K562 (cell line): ENCODE results near the gene ANKRD13D. TPM values are rescaled to one million over a fixed set of nuclear protein-coding genes. Genes with fewer than 3 reads are reported as not detected.

Source experiments
- ATAC-seq: fragments of 200-7000 bp; cut with Tn5 transposase; 3 replicates; pipeline ENCODE4 v1.9.1; 2020; ENCODE audit warnings: moderate library complexity
- BruUV-seq: library from RNA; stranded (reverse); fragments of 400-500 nt; replicated peaks from 2 replicates; lab custom pipeline; 2021; lab: Mats Ljungman, UMichigan
- CTCF ChIA-PET: fragments of 300-600 bp; formaldehyde crosslinking; extraction: SDS; loops from one replicate; lab custom pipeline; 2021; ENCODE audit warnings: low intra/inter-chr PET ratio; lab: Yijun Ruan, JAX
- POLR2A ChIA-PET: fragments of 300-600, 350-650 bp; sonication (Branson Sonifier 250); formaldehyde crosslinking; extraction: SDS; loops from one replicate; lab custom pipeline; 2021; ENCODE audit warnings: antibody characterized with exemption, inconsistent platforms; lab: Yijun Ruan, JAX
- DNase-seq, 4 experiments: peaks; one replicate each; pipeline versions ENCODE4 v3.0.0 to v3.0.0-alpha.2; 2011 to 2018; ENCODE audit warnings: low spot score in 3 of 4, mixed read lengths in 3 of 4; ENCODE audit errors: extremely low read depth in 1 of 4
- FAIRE-seq: peaks from 2 replicates; lab custom pipeline; 2011; peaks lifted over from hg19 to GRCh38; lab: Jason Lieb, UNC
- H2AFZ ChIP-seq: 2 replicates; pipeline ENCODE4 v1.6.0; 2011; ENCODE audit warnings: low read depth, low read length, control low read depth, inconsistent platforms
- H3K27ac ChIP-seq: fragments of 200-600 bp; 3 replicates; pipeline ENCODE4 v1.8.0; 2011; ENCODE audit warnings: low read depth, mild to moderate bottlenecking, control low read depth, inconsistent platforms, low read length, moderate library complexity, mixed read lengths; ENCODE audit errors: extremely low read depth
- H3K27me3 ChIP-seq, 2 experiments: fragments of 300-600 bp in 1 of 2; 2 replicates in 1 of 2; 3 replicates in 1 of 2; pipeline versions ENCODE4 v1.6.0 to v1.8.0; 2011; ENCODE audit warnings: inconsistent platforms in 2 of 2, low read length in 2 of 2, mild to moderate bottlenecking in 1 of 2, mixed read lengths in 1 of 2, moderate library complexity in 1 of 2; ENCODE audit not compliant: control insufficient read depth in 2 of 2, insufficient read depth in 2 of 2
- H3K36me3 ChIP-seq: fragments of 300-600 bp; 3 replicates; pipeline ENCODE4 v1.8.0; 2011; ENCODE audit warnings: mild to moderate bottlenecking, low read length, inconsistent platforms; ENCODE audit not compliant: control insufficient read depth, insufficient read depth
- H3K4me1 ChIP-seq, 2 experiments: fragments of 200-600 bp in 1 of 2; replicated peaks in 1 of 2; 2 replicates in 1 of 2; 3 replicates in 1 of 2; pipeline versions ENCODE4 v1.5.1 to v1.8.0; 2011; ENCODE audit warnings: inconsistent platforms in 2 of 2, low read length in 2 of 2, mild to moderate bottlenecking in 1 of 2, mixed read lengths in 1 of 2, moderate library complexity in 1 of 2; ENCODE audit not compliant: control insufficient read depth in 2 of 2, insufficient read depth in 2 of 2
- H3K4me2 ChIP-seq: 2 replicates; pipeline ENCODE4 v1.6.1; 2011; ENCODE audit warnings: low read length, control low read depth, inconsistent platforms, mixed read lengths; ENCODE audit not compliant: insufficient read depth
- H3K4me3 ChIP-seq: fragments of 200-600 bp; sonication (generic), shearing (Covaris generic); 2 replicates; pipeline ENCODE4 v1.5.1; 2016; ENCODE audit warnings: control low read depth, inconsistent platforms
- H3K79me2 ChIP-seq: fragments of 200-600 bp; 3 replicates; pipeline ENCODE4 v1.8.0; 2011; ENCODE audit warnings: low read length, inconsistent platforms; ENCODE audit not compliant: control insufficient read depth, insufficient read depth
- H3K9ac ChIP-seq, 2 experiments: 2 replicates each; pipeline versions ENCODE4 v1.6.0 to v1.6.1; 2011; ENCODE audit warnings: low read depth in 2 of 2, low read length in 2 of 2, control low read depth in 1 of 2, inconsistent platforms in 1 of 2, mild to moderate bottlenecking in 1 of 2, mixed read lengths in 1 of 2; ENCODE audit not compliant: insufficient read depth in 1 of 2
- H3K9me1 ChIP-seq: one replicate; pipeline ENCODE4 v1.6.0; 2011; ENCODE audit warnings: inconsistent platforms, mild to moderate bottlenecking, low read length, moderate library complexity; ENCODE audit not compliant: control insufficient read depth, insufficient read depth
- H3K9me3 ChIP-seq: replicated peaks from 2 replicates; pipeline ENCODE4 v1.5.1; 2011; ENCODE audit warnings: low read depth, low read length, inconsistent platforms; ENCODE audit not compliant: control insufficient read depth, insufficient read depth
- H4K20me1 ChIP-seq: replicated peaks from 2 replicates; pipeline ENCODE4 v1.6.1; 2011; ENCODE audit warnings: low read length, inconsistent platforms, mixed read lengths; ENCODE audit not compliant: control insufficient read depth, insufficient read depth
- ADNP ChIP-seq: fragments of 200-800 bp; sonication (Bioruptor generic); IDR thresholded peaks from 2 replicates; pipeline ENCODE4 v1.6.1; 2016; ENCODE audit warnings: missing genetic modification characterization, missing compliant biosample characterization
- L3MBTL2 ChIP-seq: fragments of 450-650 bp; IDR thresholded peaks from 2 replicates; pipeline ENCODE4 v1.6.1; 2016; ENCODE audit warnings: mild to moderate bottlenecking, moderate library complexity
- POLR2G ChIP-seq: fragments of 200-400 bp; formaldehyde crosslinking; IDR thresholded peaks from 2 replicates; pipeline ENCODE4 v1.6.1; 2017; ENCODE audit warnings: low read depth, mild to moderate bottlenecking, antibody characterized with exemption, low read length, moderate library complexity
- PRMT5 ChIP-seq: sonication (generic); formaldehyde crosslinking; IDR thresholded peaks from 2 replicates; pipeline ENCODE4 v1.5.0; 2020; ENCODE audit warnings: missing genetic modification reagents
- RBFOX2 ChIP-seq: fragments of 200-400 bp; formaldehyde crosslinking; IDR thresholded peaks from 2 replicates; pipeline ENCODE4 v1.6.1; 2017; ENCODE audit warnings: low read depth, mild to moderate bottlenecking, low read length, moderate library complexity
- RHOXF2B ChIP-seq: fragments of 250-450 bp; sonication (Bioruptor Pico); conservative IDR thresholded peaks from 2 replicates; pipeline ENCODE4 v1.5.1; 2021
- SUPT5H ChIP-seq: fragments of 450-650 bp; IDR thresholded peaks from 2 replicates; pipeline ENCODE4 v1.6.1; 2016
- TAF9B ChIP-seq: fragments of 450-650 bp; IDR thresholded peaks from 2 replicates; pipeline ENCODE4 v1.6.1; 2018; ENCODE audit warnings: mild to moderate bottlenecking; ENCODE audit not compliant: partially characterized antibody
- THRAP3 ChIP-seq: fragments of 450-650 bp; IDR thresholded peaks from 2 replicates; pipeline ENCODE4 v1.6.1; 2016; ENCODE audit warnings: mild to moderate bottlenecking, inconsistent platforms, borderline replicate concordance
- ZNF140 ChIP-seq: fragments of 250-450 bp; sonication (Bioruptor Pico); IDR thresholded peaks from 2 replicates; pipeline ENCODE4 v1.8.0; 2021; ENCODE audit warnings: moderate library complexity, mild to moderate bottlenecking, inconsistent platforms
- ZNF212 ChIP-seq: fragments of 450-650 bp; formaldehyde crosslinking; IDR thresholded peaks from 2 replicates; pipeline ENCODE4 v1.4.0; 2020; ENCODE audit warnings: mild to moderate bottlenecking
- ZNF561 ChIP-seq: fragments of 450-650 bp; formaldehyde crosslinking; conservative IDR thresholded peaks from 2 replicates; pipeline ENCODE4 v1.4.0; 2020; ENCODE audit warnings: mild to moderate bottlenecking, moderate library complexity
- WGBS: fragments of 100-300 bp; shearing (Covaris generic); methylation state at CpG from one replicate; pipeline ENCODE4 v1.1.6; 2016; ENCODE audit warnings: low coverage, mixed read lengths; ENCODE audit not compliant: insufficient coverage; ENCODE audit errors: missing lambda C conversion rate; 5-methylcytosine and 5-hydroxymethylcytosine counted together
- in situ Hi-C: fragments of 300-500 bp; cut with MboI; formaldehyde crosslinking; loops from 4 replicates; pipeline ENCODE4 v1.15.0; 2018; ENCODE audit warnings: inconsistent platforms, mixed read lengths
- intact Hi-C: fragments of 100-400 bp; cut with micrococcal nuclease; formaldehyde crosslinking; loops from 2 replicates; pipeline ENCODE4 v1.14.2; 2022
- polyA plus RNA-seq, 8 experiments: library from polyadenylated mRNA; depleted of rRNA in 4 of 8; stranded (reverse) in 5 of 8; unstranded in 3 of 8; fragments of >200 nt; fragmentation: Nextera tagmentation in 2 of 8; fragmentation: Illumina TruSeq in 1 of 8; extraction: Ambion mirVana in 2 of 8; extraction: Trizol in 1 of 8; gene quantifications; 2 replicates each; pipeline versions ENCODE4 v1.2.1 to v1.2.3, GENCODE V29; 2011 to 2014; ENCODE audit warnings: inconsistent platforms in 1 of 8, missing spikeins in 1 of 8
- total RNA-seq, 7 experiments: library from RNA; depleted of rRNA in 6 of 7; stranded (reverse); fragments of >200 nt in 6 of 7; fragmentation: Illumina TruSeq in 2 of 7; extraction: Trizol in 2 of 7; gene quantifications; 2 replicates each; pipeline versions ENCODE4 v1.2.1 to v1.2.3, GENCODE V29; 2011 to 2021; ENCODE audit warnings: low replicate concordance in 1 of 7
- TF ChIP-seq, protein P1 (sequence below): fragments of 450-650 bp; IDR thresholded peaks from 2 replicates; pipeline ENCODE4 v1.6.1; 2017; ENCODE audit warnings: antibody characterized with exemption
- TF ChIP-seq, protein P2 (sequence below): fragments of 200-800 bp; sonication (Bioruptor generic); IDR thresholded peaks from 2 replicates; pipeline ENCODE4 v1.6.1; 2017; ENCODE audit warnings: missing genetic modification characterization, missing compliant biosample characterization
- TF ChIP-seq, protein P3 (sequence below): fragments of 250-450 bp; sonication (Bioruptor Pico); IDR thresholded peaks from 2 replicates; pipeline ENCODE4 v1.4.0; 2020; ENCODE audit warnings: borderline replicate concordance
- TF ChIP-seq, protein P4 (sequence below): sonication (generic); formaldehyde crosslinking; IDR thresholded peaks from 2 replicates; pipeline ENCODE4 v1.8.0; 2022; ENCODE audit warnings: missing genetic modification reagents, mild to moderate bottlenecking, moderate library complexity, borderline replicate concordance

Gene ANKRD13D
- total and polyA plus RNA-seq, 9 of the 15 experiments (the other 6 are each of a cell fraction or from before 2014, with no cell fraction given): 0.94 to 40.9 (median 22.4) TPM

DNA sequence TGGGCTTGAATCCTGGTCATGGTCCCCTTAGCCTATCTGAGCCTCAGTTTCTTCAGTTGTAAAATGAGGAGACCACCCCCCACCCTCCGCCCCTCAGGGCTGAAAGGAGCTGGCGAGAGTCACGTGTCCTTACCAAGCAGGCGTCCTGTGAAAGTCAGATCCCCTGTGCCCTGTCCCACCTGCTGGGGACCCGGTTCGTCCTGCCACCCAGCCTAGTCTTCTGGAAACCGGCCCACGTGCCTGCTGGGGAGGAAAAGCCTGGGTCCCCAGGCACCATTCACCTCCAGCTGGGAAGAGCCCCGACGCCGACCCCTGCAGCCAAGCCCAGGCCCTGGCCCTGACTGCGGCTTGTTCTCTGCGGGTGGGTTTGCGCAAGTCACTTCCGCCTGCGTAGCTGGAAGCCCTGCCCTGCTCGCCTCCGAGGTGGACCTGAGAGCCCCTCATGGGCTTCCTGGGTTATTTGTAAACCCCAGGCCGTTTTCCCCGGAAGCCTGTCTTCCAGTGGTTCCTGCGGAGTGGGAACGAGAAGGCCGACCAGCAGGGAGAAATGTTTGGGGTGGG, 13.5 kb downstream of the ANKRD13D start:
- in situ Hi-C loops: no loop called here
- no peak overlapping the region for H2AFZ ChIP-seq
- DNase-seq (no peak), FAIRE-seq (no peak), ATAC-seq (no peak)
- H3K9ac ChIP-seq: no peak overlapping the region
- 88% methylated on average over 22 of the region's 23 CpGs for WGBS
- H3K27me3 ChIP-seq: no peaks in the 10 kb centered on the region
- intact Hi-C loops: no loop called here
- H3K4me3 ChIP-seq: no peak overlapping the region
- H3K4me1 ChIP-seq: peaks cover 0 to 38% of the 10 kb centered on the region in 2 experiments; a peak in 2 of 5 replicates
- H3K9me1 ChIP-seq: no peaks in the 10 kb centered on the region
- peaks cover 43% of the 10 kb centered on the region; the same call in 2 of the 3 replicates for H3K36me3 ChIP-seq
- H3K79me2 ChIP-seq: no peaks in the 10 kb centered on the region
- no peaks in the 10 kb centered on the region for H4K20me1 ChIP-seq
- H3K27ac ChIP-seq: no peak overlapping the region
- CTCF ChIA-PET: no interaction called here
- POLR2A ChIA-PET: interaction anchor here (0.7 to 2.1 kb wide), 2 partner anchors 9 to 12 kb away, joined by 3 to 10 read pairs; no protein-coding TSS in a partner anchor
- no peak overlapping the region for H3K4me2 ChIP-seq
- no TSS peak for BruUV-seq
- no peaks in the 10 kb centered on the region for H3K9me3 ChIP-seq
- TF ChIP-seq ZNF140 (CRISPR knock-in tag) (no peak), RBFOX2 (peak; percentile 10; the same call in 1 of the 2 replicates), RHOXF2B (CRISPR knock-in tag) (no peak), ZNF212 (CRISPR knock-in tag) (no peak), THRAP3 (no peak), SUPT5H (0 out of 2 replicates have a peak, but pooled peaks have one; percentile 39), TAF9B (no peak), ADNP (no peak), ZNF561 (no peak), L3MBTL2 (no peak), PRMT5 (CRISPR knock-in tag) (no peak), POLR2G (peak; percentile 18; the same call in 1 of the 2 replicates)
- TF ChIP-seq, protein P1, sequence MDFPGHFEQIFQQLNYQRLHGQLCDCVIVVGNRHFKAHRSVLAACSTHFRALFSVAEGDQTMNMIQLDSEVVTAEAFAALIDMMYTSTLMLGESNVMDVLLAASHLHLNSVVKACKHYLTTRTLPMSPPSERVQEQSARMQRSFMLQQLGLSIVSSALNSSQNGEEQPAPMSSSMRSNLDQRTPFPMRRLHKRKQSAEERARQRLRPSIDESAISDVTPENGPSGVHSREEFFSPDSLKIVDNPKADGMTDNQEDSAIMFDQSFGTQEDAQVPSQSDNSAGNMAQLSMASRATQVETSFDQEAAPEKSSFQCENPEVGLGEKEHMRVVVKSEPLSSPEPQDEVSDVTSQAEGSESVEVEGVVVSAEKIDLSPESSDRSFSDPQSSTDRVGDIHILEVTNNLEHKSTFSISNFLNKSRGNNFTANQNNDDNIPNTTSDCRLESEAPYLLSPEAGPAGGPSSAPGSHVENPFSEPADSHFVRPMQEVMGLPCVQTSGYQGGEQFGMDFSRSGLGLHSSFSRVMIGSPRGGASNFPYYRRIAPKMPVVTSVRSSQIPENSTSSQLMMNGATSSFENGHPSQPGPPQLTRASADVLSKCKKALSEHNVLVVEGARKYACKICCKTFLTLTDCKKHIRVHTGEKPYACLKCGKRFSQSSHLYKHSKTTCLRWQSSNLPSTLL: no peak
- TF ChIP-seq, protein P2, sequence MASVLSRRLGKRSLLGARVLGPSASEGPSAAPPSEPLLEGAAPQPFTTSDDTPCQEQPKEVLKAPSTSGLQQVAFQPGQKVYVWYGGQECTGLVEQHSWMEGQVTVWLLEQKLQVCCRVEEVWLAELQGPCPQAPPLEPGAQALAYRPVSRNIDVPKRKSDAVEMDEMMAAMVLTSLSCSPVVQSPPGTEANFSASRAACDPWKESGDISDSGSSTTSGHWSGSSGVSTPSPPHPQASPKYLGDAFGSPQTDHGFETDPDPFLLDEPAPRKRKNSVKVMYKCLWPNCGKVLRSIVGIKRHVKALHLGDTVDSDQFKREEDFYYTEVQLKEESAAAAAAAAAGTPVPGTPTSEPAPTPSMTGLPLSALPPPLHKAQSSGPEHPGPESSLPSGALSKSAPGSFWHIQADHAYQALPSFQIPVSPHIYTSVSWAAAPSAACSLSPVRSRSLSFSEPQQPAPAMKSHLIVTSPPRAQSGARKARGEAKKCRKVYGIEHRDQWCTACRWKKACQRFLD (CRISPR knock-in tag): no peak
- TF ChIP-seq, protein P3, sequence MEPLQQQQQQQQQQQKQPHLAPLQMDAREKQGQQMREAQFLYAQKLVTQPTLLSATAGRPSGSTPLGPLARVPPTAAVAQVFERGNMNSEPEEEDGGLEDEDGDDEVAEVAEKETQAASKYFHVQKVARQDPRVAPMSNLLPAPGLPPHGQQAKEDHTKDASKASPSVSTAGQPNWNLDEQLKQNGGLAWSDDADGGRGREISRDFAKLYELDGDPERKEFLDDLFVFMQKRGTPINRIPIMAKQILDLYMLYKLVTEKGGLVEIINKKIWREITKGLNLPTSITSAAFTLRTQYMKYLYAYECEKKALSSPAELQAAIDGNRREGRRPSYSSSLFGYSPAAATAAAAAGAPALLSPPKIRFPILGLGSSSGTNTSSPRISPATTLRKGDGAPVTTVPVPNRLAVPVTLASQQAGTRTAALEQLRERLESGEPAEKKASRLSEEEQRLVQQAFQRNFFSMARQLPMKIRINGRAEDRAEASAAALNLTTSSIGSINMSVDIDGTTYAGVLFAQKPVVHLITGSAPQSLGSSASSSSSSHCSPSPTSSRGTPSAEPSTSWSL: no peak
- TF ChIP-seq, protein P4, sequence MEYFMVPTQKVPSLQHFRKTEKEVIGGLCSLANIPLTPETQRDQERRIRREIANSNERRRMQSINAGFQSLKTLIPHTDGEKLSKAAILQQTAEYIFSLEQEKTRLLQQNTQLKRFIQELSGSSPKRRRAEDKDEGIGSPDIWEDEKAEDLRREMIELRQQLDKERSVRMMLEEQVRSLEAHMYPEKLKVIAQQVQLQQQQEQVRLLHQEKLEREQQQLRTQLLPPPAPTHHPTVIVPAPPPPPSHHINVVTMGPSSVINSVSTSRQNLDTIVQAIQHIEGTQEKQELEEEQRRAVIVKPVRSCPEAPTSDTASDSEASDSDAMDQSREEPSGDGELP (CRISPR knock-in tag): 0 out of 2 replicates have a peak, but pooled peaks have one; percentile 28
